ENCODE measurements around the gene SMAD6. TPM values are rescaled to one million over a fixed set of nuclear protein-coding genes. Genes with fewer than 3 reads are reported as not detected.

Gene SMAD6
- polyA plus RNA-seq, 3 donors = 39.4 to 46.2 (median 41.5) TPM

GRCh38 chr15:66718220-66718988 is 16.4 kb downstream of the SMAD6 start:
- no peak for DNase-seq

DNA sequence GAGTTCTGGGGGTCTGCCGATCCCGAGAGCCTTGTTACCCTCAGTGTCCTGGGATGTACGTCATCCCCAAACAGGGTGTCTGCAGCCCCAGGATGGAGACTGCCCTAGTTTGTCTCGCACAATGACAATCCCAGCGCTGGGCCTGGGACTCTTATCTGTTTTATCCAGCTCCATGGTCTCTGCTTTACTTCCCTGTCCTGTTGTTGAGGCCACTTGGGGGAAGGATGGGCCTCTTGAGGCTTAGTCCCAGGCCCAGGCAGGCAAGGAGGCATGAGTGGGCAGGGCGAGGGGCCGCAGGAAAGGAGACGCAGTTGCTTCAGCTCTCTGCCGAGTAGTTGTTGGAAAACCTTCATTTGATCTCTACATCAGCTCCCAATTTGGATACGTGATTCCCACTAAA is 17.4 kb downstream of the SMAD6 start:
- no peak for DNase-seq

DNA sequence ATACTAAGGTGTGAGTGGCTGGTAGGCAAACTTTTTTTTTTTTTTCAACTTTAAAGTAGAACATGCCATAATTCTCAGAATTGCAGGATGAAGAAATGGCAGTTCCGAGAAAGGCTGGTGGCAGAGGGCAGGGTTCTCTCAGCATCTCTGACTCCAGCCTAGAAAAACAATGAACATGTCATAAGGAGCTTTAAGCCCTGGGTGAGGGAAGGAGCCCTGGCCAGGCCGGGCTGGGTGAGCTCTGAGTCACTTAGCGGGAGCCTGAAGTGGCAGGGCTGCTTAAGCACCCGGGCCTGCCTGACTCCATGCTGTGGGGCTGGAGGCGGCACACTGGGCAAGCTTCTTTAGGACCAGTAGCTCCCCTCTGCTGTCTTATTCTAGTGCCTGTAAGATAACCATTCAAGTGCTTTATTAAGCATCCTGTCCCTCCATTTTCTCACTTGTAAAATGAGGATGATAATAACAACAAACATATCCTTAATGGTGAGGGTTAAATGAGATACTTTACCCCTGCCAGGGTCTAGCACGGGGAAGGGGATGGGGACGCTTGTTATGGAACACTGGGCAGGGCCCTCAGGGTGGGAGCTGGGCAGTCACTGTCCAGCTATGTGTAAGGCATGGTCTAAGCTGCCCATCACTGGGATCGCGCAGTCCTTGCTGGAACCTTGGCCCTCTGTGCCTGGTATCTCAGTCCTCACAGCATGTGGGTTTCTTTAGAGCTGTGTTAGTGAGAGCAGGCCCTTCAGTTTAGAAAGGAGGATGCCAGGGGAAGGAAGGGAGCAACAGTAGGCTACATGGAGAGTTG is 18.4 kb downstream of the SMAD6 start:
- no peak for DNase-seq

DNA sequence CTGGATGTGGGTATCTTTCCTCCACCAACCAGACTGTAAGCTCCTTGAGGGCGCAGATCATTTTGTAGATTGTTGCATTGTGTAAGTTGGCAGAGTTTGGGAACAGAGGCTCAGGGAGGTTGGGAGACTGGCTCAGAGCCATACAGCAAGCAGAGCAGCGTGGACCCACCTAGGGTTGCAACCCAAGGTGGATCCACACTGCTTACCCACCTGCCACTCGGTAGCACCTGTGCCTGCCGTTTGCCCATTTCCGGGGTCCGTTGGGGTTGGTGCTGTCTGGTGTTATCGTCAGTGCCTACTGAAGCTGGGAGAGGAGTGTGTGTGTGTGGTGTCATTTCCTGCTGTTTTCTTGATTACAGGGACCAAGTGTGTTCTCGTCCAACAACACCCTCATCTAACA is 19.0 kb downstream of the SMAD6 start:
- no peak for DNase-seq

GRCh38 chr15:66721501-66721937 is 19.5 kb downstream of the SMAD6 start:
- DNase-seq = no peak

GRCh38 chr15:66721954-66722353 is 19.9 kb downstream of the SMAD6 start:
- DNase-seq = no peak

DNA sequence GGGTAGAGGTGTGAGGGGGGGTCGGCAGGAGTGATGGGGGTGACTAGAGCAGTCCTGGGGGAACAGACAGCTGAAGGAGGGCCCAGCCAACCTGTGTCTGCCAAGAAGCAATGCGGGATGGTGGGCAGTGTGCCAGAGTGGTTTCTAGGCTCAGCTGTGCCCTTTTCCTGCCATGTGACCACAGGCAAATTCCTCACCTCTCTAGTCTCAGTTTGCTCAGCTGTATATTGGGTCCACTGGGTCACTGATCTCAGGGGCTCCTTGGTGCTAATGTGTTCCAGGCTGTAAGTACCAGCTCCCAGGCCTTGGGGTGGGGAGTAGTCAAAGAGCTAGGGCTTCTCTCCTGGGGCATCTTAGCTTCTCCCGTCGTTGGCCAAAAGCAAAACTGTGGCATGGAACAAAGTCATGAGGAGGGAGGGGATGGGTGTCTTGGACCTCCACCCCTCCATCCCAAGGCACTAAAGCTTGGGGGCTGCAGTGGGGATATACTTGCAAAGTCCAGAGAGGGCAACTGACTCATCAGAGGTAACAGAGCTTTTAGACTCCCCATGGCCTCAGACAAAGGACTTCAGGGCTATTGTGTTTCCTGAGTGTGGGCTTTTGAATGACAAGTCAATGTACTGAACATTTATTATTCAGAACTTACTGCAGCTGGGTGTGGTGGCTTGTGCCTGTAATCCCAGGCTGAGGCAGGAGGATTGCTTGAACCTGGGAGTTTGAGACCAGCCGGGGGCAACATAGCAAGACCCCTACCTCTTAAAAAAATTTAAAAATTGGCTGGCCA is 20.9 kb downstream of the SMAD6 start:
- no peak for DNase-seq

DNA sequence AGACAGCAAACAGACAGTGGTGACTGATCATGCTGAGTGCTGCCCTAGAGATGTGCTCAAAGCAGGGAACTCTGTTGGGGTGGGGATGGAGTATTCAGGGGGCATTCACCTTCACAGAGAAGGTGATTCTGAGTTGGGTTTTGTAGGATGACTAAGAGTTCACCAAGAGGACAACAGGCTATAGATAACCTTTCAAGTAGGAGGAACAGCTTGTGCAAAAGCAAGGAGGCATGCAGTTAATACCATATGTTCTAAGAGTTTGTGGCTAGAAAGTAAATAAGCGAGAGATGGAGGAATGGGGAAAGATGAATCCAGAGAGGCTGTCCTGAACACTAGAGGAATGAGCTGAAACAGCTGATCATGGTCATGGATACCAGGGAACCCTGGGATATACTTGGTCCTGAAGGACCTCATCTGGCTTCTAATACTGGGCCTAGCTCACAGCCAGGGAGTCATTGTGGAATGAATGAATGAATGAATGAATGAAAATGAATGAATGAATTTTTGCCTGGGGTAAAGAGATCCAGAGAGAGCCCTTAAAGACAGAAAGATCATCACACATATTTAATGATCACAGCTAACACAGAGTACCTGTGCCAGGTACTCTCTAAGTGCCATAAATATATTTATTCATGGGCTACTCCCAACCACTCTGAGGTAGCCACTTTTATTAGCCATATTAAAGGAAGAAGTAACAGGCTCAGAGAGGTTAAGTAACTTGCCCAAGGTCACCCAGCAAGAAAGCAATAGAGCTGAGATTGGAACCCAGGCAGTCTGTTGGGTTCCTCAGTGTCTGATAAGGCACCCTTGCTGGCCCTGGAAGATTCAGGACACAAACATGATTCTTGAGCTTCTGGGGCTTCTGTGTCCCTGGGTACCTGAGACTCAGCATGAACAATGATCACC is 22.0 kb downstream of the SMAD6 start:
- DNase-seq = no peak

DNA sequence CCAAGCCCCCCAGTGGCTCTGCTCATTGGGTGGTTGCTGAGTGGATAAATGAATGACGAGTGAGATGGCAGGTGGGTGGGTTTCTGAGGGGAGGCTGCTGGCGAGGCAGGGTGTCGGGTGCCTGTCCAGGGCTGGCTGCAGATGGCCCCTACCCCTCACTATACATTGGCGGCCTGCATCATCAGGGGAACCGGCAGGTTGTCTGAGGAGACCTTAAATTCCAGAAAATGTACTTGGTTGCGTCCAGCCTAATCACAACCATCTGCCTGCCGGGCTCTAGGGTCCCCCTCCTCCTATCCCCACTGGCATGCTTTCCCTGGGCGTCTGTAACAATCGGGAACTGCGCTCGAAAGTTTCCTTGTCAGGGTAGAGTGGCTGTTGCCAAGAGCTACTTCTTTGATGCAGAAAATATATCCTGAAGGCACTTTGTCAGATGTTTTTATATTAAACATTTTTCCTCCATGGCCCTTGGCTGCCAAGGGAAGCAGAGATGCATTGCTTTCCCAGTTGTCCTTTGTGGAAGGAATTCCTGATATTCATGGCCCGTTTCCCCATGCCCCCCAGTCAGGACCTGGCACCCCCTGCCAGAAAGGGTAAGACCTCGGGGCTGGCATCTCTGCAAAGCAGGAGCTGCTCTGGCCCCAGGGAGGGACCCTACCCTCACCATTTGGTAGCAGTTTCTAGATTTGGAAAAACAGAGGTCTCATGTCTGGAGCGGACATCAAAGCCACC is 22.9 kb downstream of the SMAD6 start:
- no peak for DNase-seq

GRCh38 chr15:66725464-66725785 is 23.4 kb downstream of the SMAD6 start:
- DNase-seq = no peak

DNA sequence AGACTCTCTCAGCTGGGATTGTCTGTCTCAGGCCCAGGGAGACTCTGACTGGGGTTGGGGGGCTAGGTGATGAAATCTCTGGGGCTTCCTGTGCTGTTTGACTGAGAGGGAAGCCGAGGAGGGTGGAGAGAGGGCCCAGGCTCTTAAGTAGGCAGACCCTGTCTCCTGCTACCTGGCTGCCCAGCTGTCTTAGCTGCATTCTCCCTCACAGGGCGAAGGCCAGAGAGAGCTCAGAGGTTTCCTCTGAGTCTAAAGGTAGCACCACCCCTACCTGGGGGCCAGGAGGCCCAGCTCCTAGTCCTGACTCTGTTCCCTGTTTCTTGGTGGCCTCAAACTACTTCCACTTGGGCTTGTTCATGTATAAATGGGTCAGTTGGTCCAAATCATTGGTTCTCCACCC is 24.4 kb downstream of the SMAD6 start:
- DNase-seq = no peak

GRCh38 chr15:66729331-66729951 is 27.4 kb downstream of the SMAD6 start:
- DNase-seq = peak; percentile 91

GRCh38 chr15:66730168-66731021 is 28.4 kb downstream of the SMAD6 start:
- no peak for DNase-seq

DNA sequence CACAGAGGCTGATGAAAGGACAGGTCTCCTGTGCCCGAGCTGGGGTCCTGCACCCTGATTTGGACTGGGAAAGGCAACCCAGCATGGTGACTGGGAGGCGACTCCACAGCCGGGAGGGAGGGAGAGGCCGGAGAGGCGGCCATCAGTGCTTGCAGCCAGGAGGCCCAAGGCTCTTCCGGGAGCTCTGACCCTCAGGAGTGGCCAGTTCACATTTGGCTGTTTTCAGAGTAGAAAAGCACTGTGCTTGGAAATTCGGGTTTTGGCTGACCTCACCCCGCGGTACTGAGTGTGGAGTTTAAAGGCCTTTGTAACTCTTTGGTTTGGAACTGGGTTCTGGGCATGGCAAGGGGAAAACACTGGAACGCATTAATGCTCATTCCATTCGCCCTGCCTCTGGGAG is 31.9 kb downstream of the SMAD6 start:
- no peak for DNase-seq

DNA sequence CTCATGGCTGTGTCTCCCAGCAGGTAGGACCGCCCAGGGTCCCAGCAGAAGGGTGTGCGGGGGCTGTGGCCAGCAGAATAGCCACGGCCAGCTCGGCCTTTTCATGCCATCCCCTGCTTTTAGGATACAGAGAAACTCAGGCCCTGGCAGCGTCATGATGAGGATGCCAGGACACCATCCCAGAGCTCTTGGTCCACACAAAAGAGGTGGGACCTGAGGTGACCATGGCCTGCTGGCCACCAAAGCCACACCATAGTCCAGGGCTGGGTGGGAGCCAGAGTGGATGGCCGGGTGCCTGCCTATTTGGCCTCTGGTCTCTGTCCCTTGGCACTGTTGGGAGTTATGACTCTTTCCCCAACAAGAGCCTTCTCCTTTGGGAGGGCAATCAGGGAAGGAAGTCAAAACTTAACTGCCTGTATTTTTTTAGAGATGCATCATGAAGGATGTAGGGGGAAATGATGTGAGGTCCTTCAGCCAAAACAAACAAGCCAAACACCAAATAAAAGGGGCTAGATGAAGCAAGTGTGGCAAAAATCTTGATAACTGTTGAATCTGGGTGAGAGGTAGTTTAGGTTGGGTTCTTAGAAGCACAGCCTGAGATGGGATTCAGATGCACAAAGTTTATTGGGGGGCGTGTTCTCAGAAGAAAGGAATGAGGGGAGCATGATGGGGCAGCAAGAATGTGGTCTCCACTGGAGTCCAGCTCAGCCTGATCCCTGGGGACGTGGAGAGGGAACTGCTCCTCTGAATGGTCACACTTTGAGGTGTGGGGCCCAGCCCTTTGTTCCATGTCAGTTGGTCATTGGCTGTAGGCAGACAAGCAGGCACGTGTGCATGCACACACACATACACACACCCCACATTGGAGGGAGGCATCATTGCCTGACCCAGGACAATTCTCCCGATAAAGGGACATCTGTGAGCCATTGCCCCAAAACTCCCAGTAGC is 33.2 kb downstream of the SMAD6 start:
- DNase-seq = no peak

DNA sequence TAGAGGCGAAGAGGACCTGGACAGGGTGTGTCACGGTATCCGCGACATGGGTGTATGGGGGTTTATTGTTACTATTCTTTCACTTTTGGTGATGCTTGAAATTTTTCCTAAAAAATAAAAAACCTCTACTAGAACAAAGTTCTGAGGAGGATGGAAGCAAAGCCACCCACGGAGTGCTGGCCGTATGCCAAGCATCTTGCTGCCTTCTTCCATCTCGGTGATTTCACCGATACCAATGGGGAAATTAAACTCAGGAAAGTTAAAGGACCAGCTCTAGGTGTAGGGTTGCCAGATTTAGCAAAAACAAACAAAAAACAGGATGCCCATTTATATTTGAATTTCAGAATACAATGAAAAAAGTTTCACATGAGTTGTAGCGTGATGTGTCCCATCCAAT is 33.9 kb downstream of the SMAD6 start:
- DNase-seq = no peak

- DNase-seq = no peak
Observed at GRCh38 chr15:66737243-66738010, 35.4 kb downstream of the SMAD6 start.
